ENCODE measurements around the gene EXOC2. TPM values are rescaled to one million over a fixed set of nuclear protein-coding genes. Genes with fewer than 3 reads are reported as not detected.

EXOC2 gene, protein sequence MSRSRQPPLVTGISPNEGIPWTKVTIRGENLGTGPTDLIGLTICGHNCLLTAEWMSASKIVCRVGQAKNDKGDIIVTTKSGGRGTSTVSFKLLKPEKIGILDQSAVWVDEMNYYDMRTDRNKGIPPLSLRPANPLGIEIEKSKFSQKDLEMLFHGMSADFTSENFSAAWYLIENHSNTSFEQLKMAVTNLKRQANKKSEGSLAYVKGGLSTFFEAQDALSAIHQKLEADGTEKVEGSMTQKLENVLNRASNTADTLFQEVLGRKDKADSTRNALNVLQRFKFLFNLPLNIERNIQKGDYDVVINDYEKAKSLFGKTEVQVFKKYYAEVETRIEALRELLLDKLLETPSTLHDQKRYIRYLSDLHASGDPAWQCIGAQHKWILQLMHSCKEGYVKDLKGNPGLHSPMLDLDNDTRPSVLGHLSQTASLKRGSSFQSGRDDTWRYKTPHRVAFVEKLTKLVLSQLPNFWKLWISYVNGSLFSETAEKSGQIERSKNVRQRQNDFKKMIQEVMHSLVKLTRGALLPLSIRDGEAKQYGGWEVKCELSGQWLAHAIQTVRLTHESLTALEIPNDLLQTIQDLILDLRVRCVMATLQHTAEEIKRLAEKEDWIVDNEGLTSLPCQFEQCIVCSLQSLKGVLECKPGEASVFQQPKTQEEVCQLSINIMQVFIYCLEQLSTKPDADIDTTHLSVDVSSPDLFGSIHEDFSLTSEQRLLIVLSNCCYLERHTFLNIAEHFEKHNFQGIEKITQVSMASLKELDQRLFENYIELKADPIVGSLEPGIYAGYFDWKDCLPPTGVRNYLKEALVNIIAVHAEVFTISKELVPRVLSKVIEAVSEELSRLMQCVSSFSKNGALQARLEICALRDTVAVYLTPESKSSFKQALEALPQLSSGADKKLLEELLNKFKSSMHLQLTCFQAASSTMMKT
- 15.7 TPM for polyA plus RNA-seq (2013, experiment 1 of 2)
- polyA plus RNA-seq (2013, experiment 2 of 2) = 15.8 TPM

DNA sequence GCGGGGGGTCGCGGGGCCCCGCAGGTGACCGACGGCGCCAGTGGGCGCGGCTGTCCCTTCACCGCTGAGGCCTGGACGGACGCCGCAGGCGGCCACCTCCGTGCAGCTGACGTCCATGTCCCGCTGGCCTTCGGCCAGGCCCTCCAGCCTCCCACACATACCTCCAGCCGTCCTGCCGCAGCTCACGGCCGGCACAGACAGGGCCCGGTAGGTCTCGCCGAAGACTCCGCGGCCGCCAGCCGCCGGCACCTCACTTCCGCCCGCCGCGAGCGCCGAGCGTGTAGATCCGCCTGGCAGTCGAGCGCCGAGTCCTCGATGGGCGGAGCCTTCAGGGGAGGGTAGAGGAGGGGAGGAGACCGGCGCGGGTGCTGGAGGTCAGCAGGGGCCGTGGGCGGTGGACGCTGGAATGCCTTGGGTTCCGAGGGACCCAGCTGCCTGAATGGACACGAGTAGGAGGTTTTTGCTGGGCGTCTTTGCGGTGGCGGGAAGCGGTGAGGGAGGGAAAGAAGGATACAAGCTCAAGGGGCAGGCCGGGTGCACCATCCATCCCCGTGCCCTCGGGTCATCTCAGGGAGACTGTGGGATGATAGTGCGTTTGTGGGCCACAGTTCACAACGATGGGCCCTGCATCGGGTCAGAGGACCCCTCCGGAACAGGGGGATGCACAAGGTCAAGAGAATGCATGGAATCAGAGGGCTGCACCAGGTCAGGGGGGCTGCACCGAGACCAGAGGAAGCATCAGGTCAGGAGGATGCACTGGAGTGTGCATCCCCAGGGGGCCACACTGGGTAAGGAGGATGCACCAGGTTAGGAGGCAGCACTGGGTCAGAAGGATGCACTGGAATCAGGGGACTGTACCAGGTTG is at the start of gene EXOC2:
Gene EXOC2 (minus strand): TSS at position 282 of the 865 bp plus-strand sequence. CDS start 55,321 bp downstream, outside the sequence.
- Histone ChIP-seq H3K27me3 (ENCODE audit: control insufficient read depth in 1 of 2, insufficient read depth in 1 of 2, low read length in 2 of 2) (no peaks in the 10 kb centered on the region), H3K14ac (ENCODE audit: low read length in 2 of 2) (peak within 1 kb of the TSS in 1 of 2 experiments; percentile 98), H3K4me1 (ENCODE audit: control insufficient read depth, insufficient read depth, low read depth, low read length) (peaks cover 7% of the 10 kb centered on the region), H3K36me3 (ENCODE audit: control insufficient read depth in 1 of 2, insufficient read depth in 2 of 2, low read depth in 1 of 2, low read length in 2 of 2) (peaks cover 9 to 11% of the 10 kb centered on the region in 2 experiments), H3K23ac (ENCODE audit: low read length in 2 of 2) (peak within 1 kb of the TSS in 1 of 2 experiments; percentile 87), H2BK15ac (ENCODE audit: low read depth, poor library complexity, severe bottlenecking) (peak within 1 kb of the TSS; percentile 49), H4K8ac (ENCODE audit: low read length) (peak within 1 kb of the TSS; percentile 92), H2AFZ (ENCODE audit: low read depth, low read length) (peak within 1 kb of the TSS; percentile 78), H4K91ac (ENCODE audit: low read length) (peak within 1 kb of the TSS; percentile 86), H3K27ac (ENCODE audit: low read length, poor library complexity, severe bottlenecking) (peak within 1 kb of the TSS; percentile 65), H3K4me2 (ENCODE audit: low read length, poor library complexity, severe bottlenecking) (peak within 1 kb of the TSS; percentile 90), H2BK120ac (ENCODE audit: low read depth, low read length) (peak within 1 kb of the TSS; percentile 37), H2BK12ac (ENCODE audit: low read length in 2 of 2) (peak within 1 kb of the TSS in 1 of 2 experiments; percentile 54), H3K9me3 (ENCODE audit: control insufficient read depth, low read length) (no peaks in the 10 kb centered on the region), H3K4ac (ENCODE audit: low read depth in 1 of 2, low read length in 2 of 2) (peak within 1 kb of the TSS; percentile 86 to 92), H3K4me3 (ENCODE audit: insufficient read depth in 1 of 2, low read depth in 1 of 2, low read length in 2 of 2) (peak within 1 kb of the TSS; percentile 97 to 99), H3K18ac (ENCODE audit: low read depth in 1 of 2, low read length in 2 of 2) (peak within 1 kb of the TSS; percentile 96 to 97), H2AK5ac (ENCODE audit: low read length, severe bottlenecking) (no peak within 1 kb of the TSS), H3K79me1 (replicated peaks; ENCODE audit: low read length, poor library complexity, severe bottlenecking) (peaks cover 22% of the 10 kb centered on the region), H2BK5ac (ENCODE audit: low read depth, low read length, poor library complexity, severe bottlenecking) (peak within 1 kb of the TSS; percentile 93), H3K9ac (ENCODE audit: low read length) (peak within 1 kb of the TSS; percentile 88)
- WGBS = 2% methylated on average over 39 of the region's 63 CpGs
- peak; percentile 86 for DNase-seq

DNA sequence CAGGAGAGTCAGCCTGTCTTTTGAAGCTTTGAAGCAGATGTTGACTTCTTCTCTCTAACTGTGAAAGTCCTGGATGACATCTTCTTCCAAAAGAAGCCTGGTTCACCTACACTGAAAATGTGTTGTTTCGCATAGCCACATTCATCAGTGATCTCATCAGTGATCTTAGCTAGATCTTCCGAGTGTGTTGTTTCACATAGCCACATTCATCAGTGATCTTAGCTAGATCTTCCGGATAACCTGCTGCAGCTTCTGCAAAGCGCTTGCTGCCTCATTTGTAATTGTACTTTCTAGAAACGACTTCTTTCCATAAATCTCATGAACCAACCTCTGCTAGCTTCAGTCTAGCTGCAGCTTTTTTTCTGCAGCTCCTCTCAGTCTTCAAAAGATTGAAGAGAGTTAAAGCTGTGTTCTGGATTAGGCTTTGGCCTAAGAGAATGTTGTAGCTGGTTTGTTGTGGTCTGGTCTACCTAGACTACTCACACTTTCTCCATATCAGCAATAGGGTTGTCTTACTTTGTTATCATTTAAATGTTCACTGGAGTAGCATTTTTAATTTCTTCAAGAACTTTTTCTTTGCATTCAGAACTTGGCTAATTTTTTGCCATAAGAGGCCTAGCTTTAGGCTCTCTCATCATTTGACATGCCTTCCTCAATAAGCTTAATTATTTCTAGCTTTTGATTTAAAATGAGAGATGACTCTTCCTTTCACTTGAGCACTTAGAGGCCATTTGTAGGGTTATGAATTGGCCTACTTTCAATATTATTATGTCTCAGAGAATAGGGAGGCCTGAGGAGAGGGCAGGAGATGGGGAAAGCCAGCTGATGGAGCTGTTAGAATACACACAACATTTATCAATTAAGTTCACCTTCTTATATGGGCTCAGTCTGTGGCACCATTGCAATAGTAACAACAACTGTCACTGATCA is 48.7 kb upstream of the EXOC2 start:
- Histone ChIP-seq H3K4ac (ENCODE audit: low read depth in 1 of 2, low read length in 2 of 2) (no peak overlapping the region), H2BK5ac (ENCODE audit: low read depth, low read length, poor library complexity, severe bottlenecking) (no peak overlapping the region), H3K4me3 (ENCODE audit: insufficient read depth in 1 of 2, low read depth in 1 of 2, low read length in 2 of 2) (no peak overlapping the region), H2BK12ac (ENCODE audit: low read length in 2 of 2) (no peak overlapping the region), H3K9me3 (ENCODE audit: control insufficient read depth, low read length) (no peaks in the 10 kb centered on the region), H3K4me2 (ENCODE audit: low read length, poor library complexity, severe bottlenecking) (no peak overlapping the region), H3K79me1 (replicated peaks; ENCODE audit: low read length, poor library complexity, severe bottlenecking) (no peaks in the 10 kb centered on the region), H2BK120ac (ENCODE audit: low read depth, low read length) (no peak overlapping the region), H3K23ac (ENCODE audit: low read length in 2 of 2) (no peak overlapping the region), H3K14ac (ENCODE audit: low read length in 2 of 2) (no peak overlapping the region), H3K4me1 (ENCODE audit: control insufficient read depth, insufficient read depth, low read depth, low read length) (no peaks in the 10 kb centered on the region), H3K27me3 (ENCODE audit: control insufficient read depth in 1 of 2, insufficient read depth in 1 of 2, low read length in 2 of 2) (no peaks in the 10 kb centered on the region), H4K8ac (ENCODE audit: low read length) (no peak overlapping the region), H2AFZ (ENCODE audit: low read depth, low read length) (no peak overlapping the region), H3K36me3 (ENCODE audit: control insufficient read depth in 1 of 2, insufficient read depth in 2 of 2, low read depth in 1 of 2, low read length in 2 of 2) (no peaks in the 10 kb centered on the region), H4K91ac (ENCODE audit: low read length) (no peak overlapping the region), H2BK15ac (ENCODE audit: low read depth, poor library complexity, severe bottlenecking) (no peak overlapping the region), H3K18ac (ENCODE audit: low read depth in 1 of 2, low read length in 2 of 2) (no peak overlapping the region), H3K9ac (ENCODE audit: low read length) (no peak overlapping the region), H3K27ac (ENCODE audit: low read length, poor library complexity, severe bottlenecking) (no peak overlapping the region), H2AK5ac (ENCODE audit: low read length, severe bottlenecking) (no peak overlapping the region)
- DNase-seq = no peak
- WGBS = over 99% methylated on average over 5 of the region's 5 CpGs

DNA sequence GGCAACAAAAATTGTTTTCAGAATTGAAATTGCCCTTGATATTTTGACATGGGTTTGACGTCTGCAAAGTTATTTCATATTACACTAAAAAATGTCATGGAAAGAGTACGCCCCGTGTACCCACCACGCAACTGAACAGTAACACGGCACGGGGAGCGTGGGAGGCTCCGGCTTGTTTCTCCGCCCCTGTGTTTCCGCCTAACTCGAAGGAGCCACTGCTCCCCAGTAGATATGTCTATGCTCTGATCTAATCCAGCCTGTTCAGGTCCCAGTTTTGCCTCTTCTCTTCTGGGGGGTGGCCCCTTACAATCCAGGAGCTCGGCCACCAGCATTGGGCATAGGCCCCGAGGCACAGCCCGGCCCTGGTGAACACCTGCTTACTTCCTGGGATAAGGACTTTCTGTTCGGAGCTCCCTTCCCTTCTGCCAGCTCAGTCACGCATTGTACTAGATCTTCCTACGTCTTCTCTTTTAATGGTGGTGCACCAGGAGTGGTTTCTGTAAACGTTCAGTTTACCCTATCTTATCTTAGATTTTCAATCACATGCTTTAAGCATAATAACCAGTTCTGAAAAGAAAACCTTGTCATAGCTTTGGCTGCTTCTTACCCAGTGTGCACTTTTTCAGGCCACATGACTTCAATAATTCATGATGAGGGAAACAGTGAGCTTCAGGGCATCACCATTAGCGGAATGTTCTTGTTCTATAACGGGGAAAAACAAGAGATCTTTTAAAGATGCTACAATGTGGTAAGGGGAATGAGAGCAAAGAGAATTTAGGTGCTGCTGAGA is 43.9 kb upstream of the EXOC2 start:
- H2BK120ac ChIP-seq (ENCODE audit: low read depth, low read length) = no peak overlapping the region
- H2AFZ ChIP-seq (ENCODE audit: low read depth, low read length) = no peak overlapping the region
- H3K4me2 ChIP-seq (ENCODE audit: low read length, poor library complexity, severe bottlenecking) = no peak overlapping the region
- no peak overlapping the region for H3K4ac ChIP-seq (ENCODE audit: low read depth in 1 of 2, low read length in 2 of 2)
- no peak overlapping the region for H4K8ac ChIP-seq (ENCODE audit: low read length)
- H3K79me1 ChIP-seq (replicated peaks; ENCODE audit: low read length, poor library complexity, severe bottlenecking) = no peaks in the 10 kb centered on the region
- WGBS = 93% methylated on average over 20 of the region's 20 CpGs
- H3K23ac ChIP-seq (ENCODE audit: low read length in 2 of 2) = no peak overlapping the region
- no peak overlapping the region for H3K27ac ChIP-seq (ENCODE audit: low read length, poor library complexity, severe bottlenecking)
- no peak overlapping the region for H2BK12ac ChIP-seq (ENCODE audit: low read length in 2 of 2)
- DNase-seq = no peak
- no peaks in the 10 kb centered on the region for H3K4me1 ChIP-seq (ENCODE audit: control insufficient read depth, insufficient read depth, low read depth, low read length)
- no peak overlapping the region for H2BK15ac ChIP-seq (ENCODE audit: low read depth, poor library complexity, severe bottlenecking)
- no peak overlapping the region for H4K91ac ChIP-seq (ENCODE audit: low read length)
- no peak overlapping the region for H3K4me3 ChIP-seq (ENCODE audit: insufficient read depth in 1 of 2, low read depth in 1 of 2, low read length in 2 of 2)
- no peak overlapping the region for H2AK5ac ChIP-seq (ENCODE audit: low read length, severe bottlenecking)
- no peaks in the 10 kb centered on the region for H3K9me3 ChIP-seq (ENCODE audit: control insufficient read depth, low read length)
- no peaks in the 10 kb centered on the region for H3K36me3 ChIP-seq (ENCODE audit: control insufficient read depth in 1 of 2, insufficient read depth in 2 of 2, low read depth in 1 of 2, low read length in 2 of 2)
- H3K18ac ChIP-seq (ENCODE audit: low read depth in 1 of 2, low read length in 2 of 2) = no peak overlapping the region
- no peak overlapping the region for H3K9ac ChIP-seq (ENCODE audit: low read length)
- H3K14ac ChIP-seq (ENCODE audit: low read length in 2 of 2) = no peak overlapping the region
- peaks cover 0 to 10% of the 10 kb centered on the region in 2 experiments for H3K27me3 ChIP-seq (ENCODE audit: control insufficient read depth in 1 of 2, insufficient read depth in 1 of 2, low read length in 2 of 2)
- H2BK5ac ChIP-seq (ENCODE audit: low read depth, low read length, poor library complexity, severe bottlenecking) = no peak overlapping the region

All from mesenchymal stem cell (in vitro differentiated cells and primary cell).